Activated CD4-positive, alpha-beta T cell treated with anti-CD3 and anti-CD28 coated beads, Interleukin-2, amount 50 U/mL, for 24 hours (primary cell): Measurements from ENCODE around the gene COA5.

Source experiments
- DNase-seq, 2 donors: peaks; one replicate each; pipeline ENCODE4 v3.0.0-alpha.2; 2020; ENCODE audit warnings: low read depth in 1 of 2, low spot score in 1 of 2

The COA5 gene

DNA sequence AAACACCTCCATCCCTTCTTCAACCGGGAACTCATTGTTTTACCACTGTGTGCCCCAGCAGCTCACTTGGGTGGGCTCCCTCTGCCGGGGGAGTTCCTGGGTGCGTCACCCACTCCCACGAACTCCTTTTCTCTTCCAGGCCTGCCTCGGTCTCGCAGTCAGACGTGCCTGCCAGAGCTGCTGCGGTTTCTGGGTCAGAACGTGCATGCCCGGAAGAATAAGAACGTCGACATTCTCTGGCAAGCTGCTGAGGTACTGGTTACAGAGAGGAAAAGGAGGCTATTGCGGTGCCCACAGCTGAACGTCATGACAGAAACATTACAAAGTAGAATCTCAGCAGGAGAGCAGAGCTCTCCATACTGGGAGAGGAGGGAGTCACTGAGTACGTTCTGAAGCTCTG is 35.6 kb downstream of the COA5 start:
- no peak for DNase-seq

DNA sequence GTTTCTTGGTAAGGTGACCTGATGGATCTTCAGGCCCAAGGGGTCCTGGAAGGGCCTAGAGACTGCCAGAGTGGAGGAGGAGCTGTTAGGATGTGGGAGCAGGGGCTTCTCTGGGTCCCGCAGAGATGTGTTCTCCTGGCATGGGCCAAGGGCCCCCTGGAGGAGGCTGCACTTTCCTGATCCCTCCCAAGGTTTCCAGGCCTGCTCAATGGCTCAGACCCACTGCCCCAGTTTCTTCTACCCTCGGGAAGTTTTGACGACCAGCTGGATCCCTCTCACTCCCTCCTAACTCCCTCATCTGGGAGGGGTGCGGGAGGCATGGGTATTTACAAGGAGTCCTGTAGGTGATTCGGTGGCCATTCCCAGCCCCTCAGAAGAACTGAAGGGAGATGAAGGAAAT is 36.1 kb downstream of the COA5 start:
- no peak for DNase-seq

DNA sequence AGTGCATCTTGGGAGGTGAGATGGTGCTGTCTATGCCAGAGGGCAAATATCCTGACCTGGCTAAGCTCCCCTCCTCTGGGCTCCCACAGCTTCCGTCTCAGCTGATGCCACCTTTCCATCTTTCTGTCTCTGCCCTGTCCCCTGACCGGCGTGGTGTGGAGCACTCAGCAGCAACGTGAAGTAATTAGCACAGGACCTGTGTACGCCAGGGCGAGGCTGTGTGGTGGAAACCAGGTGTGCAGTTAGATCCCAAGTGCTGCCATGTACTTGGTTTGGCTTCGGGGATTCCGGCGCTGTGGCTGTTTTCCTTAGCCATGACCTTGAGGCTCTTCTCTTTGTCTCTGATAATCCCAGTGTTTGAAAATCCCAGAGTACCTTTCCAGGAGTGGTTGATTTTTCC is 36.5 kb downstream of the COA5 start:
- DNase-seq = no peak

DNA sequence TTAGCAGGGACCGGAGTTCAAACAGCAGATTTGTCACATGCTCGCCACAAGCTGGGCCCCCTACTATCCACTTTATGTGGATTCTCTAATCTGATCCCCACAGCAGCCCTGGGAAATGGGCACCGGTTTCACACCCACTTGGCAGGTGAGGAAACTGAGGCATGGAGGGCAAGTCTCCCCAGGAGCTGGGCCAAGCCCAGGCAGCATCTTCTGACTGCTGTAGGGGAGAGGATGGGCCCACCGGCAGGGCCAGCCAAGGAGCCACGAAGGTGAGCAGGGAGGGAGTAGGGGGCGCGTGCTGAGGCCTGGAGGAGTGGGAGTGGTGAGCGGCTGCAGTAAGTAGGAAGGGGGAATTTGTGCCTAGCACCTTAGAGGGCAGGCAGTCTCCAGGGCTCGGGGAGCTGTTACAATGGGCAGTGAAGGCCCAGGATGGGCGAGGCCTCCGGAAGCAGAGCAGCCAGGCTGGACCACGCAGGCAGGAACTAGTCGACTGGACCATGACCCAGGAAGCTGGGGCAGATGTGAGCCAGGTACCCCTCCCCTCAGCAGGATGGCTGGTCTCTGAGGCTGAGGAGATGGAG is 37.1 kb downstream of the COA5 start:
- no peak for DNase-seq

DNA sequence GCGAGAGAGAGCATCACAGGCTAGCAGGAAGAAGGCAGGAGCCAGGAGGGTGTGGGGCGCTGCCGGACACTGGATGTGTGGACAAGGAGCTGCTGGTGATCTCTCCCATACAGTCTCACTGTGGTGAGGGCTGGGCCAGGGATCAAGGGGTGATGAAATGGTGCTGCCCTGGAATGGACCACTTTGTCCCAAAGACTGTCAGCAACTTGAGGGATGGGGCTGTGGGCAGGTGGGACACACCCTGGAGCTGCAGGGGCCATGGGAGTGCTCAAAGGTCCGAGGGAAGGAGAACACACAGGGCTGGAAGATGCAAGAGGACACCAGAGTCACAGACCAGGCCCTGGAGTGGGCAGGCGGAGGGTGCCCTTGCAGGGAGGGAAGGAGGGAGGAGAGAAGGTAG is 38.0 kb downstream of the COA5 start:
- DNase-seq = no peak

DNA sequence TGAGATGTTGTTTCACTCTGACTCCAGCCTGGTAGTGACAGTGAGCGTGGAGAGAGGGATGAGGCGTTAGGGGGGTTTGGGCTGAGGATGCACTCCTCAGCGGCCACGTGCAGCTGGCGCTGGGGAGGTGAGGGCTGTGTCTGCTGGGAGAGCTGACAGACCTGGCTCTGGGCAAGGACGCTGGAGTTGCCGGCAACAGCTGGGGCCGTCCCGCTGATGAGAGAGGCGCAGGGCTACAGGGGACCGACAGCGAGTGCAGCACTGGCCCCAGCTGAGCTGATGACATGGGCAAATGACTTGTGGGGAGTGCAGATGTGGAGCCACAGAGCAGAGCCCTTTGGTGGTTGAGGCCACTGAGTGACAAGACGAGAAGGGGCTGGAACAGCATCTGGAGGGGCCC is 38.4 kb downstream of the COA5 start:
- DNase-seq = no peak

- peak; percentile 64 to 66 for DNase-seq
Measured at GRCh38 chr2:98569197-98569793, 39.0 kb downstream of the COA5 start.

DNA sequence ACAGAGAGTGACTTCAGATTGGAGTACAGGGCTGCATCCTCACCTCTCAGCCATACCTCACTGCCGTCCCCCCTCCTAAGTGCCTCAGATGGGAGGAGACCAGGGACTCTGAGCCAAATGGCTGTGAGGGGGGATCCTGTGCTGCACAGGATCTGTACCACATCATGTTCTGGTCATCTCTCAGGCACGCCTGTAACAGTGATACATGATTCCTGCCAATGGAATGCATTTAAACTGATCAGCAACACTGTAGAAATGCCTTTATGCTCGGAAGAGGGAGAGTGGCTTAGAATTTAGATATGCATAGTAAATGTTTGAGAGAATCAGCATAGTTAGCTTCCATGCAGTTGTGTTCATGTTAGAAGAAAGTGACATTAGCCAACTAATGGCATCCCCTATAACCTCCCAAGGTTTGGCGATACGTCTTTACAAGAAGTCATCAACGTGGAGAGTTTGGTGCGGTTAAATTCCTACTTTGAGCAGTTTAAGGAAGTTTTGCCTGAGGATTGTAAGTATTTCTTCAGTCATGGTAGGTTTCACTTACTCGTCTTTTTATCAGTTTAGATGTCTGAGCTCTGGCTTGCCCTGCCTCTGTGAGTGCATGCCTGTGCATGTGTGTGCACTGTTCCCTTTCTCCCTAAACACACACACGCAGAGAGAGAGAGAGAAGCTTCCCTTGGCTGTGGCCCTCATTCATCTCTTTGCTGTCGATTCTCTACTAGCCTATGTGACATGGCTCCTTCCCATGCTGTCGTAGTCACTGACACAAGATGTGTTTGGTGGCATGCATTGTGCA is 40.0 kb downstream of the COA5 start:
- no peak for DNase-seq

- DNase-seq = no peak
Measured at GRCh38 chr2:98565941-98566340, 42.4 kb downstream of the COA5 start.

DNA sequence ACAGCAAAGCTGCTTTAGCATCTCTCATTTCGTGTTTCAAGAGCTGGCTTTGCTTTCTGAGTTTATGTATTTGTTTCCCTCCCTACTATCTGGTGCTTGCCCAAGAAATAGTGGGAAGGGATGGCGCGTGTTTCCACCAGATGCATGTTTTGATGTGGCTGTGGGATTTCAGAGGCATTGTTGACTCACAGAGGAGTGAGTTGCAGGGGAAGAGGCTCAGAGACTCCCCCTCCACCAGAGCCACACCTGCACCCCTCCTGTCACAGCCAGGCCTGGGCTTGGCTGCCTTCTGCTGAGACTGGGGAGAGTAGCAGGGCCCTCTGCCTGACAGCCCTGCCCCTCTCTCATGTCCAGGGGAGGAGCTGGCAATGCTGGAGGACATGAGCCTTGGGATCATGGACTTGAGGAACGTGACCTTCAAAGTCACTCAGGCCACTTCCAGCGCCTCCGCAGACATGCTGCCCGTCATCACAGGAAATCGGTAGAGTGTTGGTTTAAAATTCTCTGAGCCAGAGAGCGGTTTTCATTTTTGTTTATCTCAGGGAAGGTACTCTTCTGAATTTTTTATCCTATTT is 42.9 kb downstream of the COA5 start:
- no peak for DNase-seq

DNA sequence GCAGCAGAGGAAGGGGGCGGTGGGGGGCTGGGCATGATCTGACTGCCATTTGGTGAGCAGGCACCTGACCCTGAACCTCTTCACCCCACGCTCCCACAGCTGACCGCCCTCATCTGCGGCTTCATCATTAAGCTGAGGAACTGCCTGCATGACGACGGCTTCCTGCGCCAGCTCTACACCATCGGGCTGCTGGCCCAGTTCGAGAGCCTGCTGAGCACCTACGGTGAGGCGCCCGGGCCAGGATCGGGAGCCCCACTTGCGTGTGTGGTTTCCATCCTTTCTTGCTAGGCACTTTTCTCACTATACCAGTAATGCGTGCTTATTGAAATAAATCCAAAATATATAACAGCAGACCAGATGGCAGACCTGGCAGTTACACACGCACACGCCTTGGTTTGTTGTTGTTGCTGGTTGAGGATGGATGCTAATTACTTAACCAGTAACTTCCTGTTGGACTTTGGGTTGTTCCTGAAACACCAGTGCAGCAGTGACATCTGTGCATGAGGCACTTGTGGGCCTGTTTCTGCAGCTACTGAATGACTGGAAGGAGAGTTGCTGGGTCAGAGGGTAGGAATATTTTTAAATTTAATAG is 43.7 kb downstream of the COA5 start:
- DNase-seq = no peak

DNA sequence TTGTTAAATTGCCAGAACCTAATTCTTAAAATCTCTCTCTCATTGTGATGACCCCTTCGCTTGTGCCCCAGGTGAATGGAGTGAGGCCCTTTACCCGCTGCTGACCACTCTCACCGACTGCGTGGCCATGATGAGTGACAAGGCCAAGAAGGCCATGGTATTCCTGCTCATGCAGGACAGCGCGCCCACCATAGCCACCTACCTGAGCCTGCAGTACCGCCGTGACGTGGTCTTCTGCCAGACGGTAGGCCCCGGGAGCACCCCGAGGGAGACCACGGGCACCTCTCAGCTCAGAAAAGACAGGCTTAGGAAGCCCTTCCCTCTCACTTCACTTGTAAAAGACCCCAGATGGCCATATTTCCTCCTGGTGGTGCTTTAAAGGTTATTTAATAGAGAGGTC is 44.9 kb downstream of the COA5 start:
- DNase-seq = no peak

- no peak for DNase-seq
Measured at GRCh38 chr2:98561902-98562695, 46.2 kb downstream of the COA5 start.

DNA sequence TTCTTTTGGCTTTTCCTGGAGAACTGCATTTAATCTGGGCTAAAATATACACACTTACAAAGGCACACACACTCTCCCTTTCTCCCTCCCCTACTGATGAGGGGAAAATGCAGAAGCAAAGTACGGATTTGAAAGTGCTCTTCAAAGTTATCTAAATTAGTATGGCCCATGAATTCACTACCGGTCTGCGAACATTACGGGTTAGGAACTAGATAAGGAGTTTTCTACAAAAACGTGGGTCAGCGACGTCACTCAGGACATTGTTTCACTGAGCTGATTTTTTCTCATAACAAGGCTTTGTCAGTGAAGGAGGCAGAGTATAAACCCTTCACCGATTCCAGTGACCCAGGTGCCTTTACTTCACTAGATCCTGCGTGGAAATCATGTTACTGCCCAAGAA is 47.3 kb downstream of the COA5 start:
- DNase-seq = no peak

DNA sequence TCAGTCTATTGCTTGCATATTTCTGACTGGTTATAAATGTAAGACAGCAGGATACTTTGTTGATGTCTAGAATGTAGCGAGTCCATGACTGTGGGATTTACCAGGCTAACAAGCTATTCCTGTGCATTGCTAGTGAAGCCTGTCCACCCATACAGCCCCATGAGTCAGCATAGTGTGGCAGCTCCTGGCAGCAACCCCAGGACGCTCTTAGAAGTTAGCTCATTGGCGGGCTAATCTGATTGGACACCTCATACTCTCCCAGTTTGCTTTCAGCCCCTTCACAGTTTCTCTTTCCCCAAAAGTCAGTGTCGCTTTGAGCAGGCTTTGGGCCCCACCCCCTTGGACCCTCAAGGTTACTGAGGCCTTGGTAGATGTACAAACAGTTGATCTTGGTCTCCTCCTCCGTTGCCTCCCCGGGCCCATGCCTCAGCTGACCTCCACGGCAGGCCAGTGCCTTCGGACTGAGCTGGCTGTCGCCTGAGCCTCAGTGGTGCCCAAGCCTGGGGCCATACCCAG is 48.0 kb downstream of the COA5 start:
- no peak for DNase-seq

GRCh38 chr2:98559581-98559980 is 48.7 kb downstream of the COA5 start:
- DNase-seq = no peak

DNA sequence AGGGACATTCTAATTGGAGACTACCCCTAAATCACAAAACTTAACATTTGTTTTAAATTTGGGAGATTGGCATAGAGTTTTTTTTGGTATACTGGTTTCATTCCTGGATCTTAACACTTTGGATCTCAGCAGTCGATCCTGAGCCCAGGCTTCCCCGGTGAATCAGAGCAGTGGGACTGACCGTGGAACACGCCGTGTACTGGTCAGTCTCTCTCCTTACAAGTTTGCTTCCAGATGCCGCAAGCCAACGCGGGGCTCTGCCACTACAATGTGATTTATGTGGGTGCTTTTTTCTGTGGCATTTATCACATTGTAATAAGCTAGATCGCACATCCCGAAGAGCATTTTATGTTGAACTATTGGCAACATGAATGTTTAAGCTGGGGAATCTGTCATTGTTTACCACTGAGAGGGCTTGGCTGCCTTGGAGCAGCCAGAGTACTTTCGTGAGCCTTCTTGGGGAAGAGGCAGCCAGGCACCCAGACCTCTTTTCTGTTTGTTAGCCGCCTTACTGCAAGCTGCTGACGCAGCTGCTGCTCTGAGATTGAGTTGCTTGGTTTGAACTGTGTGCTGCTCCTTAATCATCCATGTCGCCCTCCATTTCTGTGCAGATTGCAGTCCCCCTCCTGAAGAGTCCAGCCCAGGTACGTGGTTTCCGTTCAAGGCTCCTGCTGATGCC is 49.3 kb downstream of the COA5 start:
- DNase-seq = no peak

GRCh38 chr2:98556344-98557033 is 51.8 kb downstream of the COA5 start:
- no peak for DNase-seq

DNA sequence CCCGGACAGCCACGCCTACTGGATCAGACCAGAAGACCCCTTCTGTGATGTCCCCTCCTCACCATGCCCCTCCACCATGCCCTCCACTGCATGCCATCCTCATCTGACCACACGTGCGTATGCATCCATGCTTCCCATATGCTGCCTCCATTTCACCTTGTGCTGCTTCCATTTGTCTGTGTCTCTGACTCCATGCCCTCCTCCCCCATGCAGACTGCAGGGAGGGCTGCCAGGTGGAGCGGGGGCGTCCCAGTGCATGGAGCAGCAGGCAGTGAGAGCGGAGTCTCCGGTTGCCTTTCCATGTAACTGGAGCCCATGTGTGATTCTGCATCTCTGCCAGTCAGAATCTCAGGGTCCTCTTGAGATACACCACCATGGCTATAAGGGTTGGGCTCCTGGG is 52.6 kb downstream of the COA5 start:
- DNase-seq = no peak
